ENCODE data around the gene MAPKAP1.

Gene MAPKAP1

DNA sequence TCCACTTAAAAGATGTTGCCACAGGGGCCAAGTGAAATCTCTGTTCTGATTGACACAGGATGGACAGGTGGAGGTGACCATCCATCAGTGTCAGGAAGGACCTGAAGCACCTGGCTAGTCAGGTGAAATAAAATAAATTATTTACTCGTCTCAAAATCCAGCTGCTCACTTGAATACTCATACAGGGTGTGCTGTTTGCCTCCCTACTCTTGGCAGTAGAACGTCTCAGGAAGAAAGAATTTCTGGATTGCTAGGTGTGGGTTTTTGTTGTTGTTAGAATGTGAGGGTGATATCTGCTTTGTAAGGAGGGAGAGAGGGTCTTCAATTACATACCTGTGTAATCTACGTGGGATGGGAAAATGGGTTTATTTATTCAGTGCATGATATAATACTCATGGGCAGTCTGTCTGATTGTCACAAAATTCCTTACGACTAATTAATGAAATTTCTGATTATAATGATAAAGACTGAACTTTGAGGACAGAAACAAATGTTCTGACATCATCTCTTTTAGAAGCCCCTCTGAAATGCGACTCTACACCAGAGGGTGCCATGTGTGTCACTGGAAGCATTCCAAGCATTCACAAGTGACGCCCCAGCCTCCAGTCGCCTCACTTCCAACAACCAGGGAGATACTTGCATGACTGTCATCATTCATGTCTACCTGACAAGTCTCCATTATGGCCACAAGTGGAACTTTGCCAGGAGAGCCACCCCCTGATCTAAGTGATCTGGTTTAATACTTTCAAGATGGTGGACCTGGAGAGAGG lies 227.0 kb downstream of the MAPKAP1 start:
- H3K4me3 ChIP-seq (ENCODE audit: low read length), result no peak overlapping the region
- TF ChIP-seq ZNF274 (IDR thresholded peaks at IDR 0.05; ENCODE audit: low read depth, low read length), result no peak

GRCh38 chr9:125477089-125477544 lies 229.9 kb downstream of the MAPKAP1 start:
- H3K4me3 ChIP-seq (ENCODE audit: low read length), result no peak overlapping the region
- TF ChIP-seq ZNF274 (IDR thresholded peaks at IDR 0.05; ENCODE audit: low read depth, low read length), result no peak

- no peak for TF ChIP-seq ZNF274 (IDR thresholded peaks at IDR 0.05; ENCODE audit: low read depth, low read length)
- H3K4me3 ChIP-seq (ENCODE audit: low read length), result no peak overlapping the region
Observed at GRCh38 chr9:125476645-125477044, 230.4 kb downstream of the MAPKAP1 start.

- TF ChIP-seq ZNF274 (IDR thresholded peaks at IDR 0.05; ENCODE audit: low read depth, low read length), result no peak
- H3K4me3 ChIP-seq (ENCODE audit: low read length), result no peak overlapping the region
Observed at GRCh38 chr9:125475385-125475784, 231.6 kb downstream of the MAPKAP1 start.

GRCh38 chr9:125472926-125473701 lies 233.9 kb downstream of the MAPKAP1 start:
- no peak for TF ChIP-seq ZNF274 (IDR thresholded peaks at IDR 0.05; ENCODE audit: low read depth, low read length)
- no peak overlapping the region for H3K4me3 ChIP-seq (ENCODE audit: low read length)

DNA sequence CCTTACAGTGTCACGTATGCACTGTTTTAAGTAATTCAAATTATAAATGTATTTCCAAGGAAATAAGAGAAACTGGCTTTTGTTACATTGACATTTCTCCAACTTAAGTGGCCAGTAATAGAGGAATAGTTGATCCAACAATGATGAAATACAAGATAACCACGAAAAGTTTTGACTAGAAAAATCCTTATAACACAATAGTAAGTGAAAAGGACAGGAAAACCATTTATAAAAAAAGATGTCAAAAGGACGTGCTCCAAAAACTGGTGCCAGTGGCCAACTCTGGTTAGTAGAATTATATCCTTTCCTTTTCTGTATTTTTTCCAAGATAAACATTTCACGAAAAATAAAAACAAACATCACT lies 234.5 kb downstream of the MAPKAP1 start:
- H3K4me3 ChIP-seq (ENCODE audit: low read length), result no peak overlapping the region
- no peak for TF ChIP-seq ZNF274 (IDR thresholded peaks at IDR 0.05; ENCODE audit: low read depth, low read length)

DNA sequence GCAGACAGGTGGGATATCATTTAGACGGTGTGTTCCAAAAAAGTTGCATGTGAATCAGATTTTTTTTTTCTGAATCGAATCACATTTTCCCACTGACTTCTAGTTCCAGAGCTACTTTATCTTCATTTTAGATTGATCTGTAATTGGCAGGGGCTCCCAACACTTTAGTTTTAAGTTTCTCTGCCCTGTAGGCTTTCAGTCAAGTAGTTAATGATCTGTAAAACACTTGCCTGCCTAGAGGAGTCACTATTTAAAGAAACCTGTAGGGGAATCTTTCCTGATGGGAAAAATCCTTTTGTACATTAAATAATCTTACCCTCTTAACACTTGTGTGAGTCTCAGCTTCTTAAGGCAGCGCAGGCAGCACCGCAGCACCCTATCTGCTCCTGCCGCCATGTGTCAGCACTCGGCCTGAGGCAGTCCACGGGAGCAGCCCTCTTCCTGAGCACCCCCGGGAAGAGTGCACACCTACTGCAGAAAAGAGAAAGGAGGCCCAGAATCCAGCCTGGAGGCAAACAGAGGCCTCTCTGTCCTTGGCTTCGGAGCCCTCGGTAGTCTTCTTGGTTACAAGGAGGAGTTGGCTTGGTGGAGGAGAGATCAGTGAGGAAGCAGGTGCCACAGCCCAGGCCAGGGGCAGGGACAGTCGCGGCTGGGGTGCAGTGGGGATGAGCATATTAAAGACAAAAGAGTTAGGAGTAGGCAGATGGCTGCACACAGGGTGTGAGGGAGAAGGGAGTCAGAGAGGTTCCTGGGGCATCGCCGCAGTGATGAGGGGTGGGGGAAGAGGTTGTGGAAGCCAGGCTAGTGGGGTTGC lies 236.0 kb downstream of the MAPKAP1 start:
- no peak for TF ChIP-seq ZNF274 (IDR thresholded peaks at IDR 0.05; ENCODE audit: low read depth, low read length)

GRCh38 chr9:125470189-125470588 lies 236.8 kb downstream of the MAPKAP1 start:
- no peak for TF ChIP-seq ZNF274 (IDR thresholded peaks at IDR 0.05; ENCODE audit: low read depth, low read length)
- no peak overlapping the region for H3K4me3 ChIP-seq (ENCODE audit: low read length)

More for the DNA sequence above, 236.0 kb downstream of the MAPKAP1 start:
- H3K4me3 ChIP-seq (ENCODE audit: low read length), result no peak overlapping the region

DNA sequence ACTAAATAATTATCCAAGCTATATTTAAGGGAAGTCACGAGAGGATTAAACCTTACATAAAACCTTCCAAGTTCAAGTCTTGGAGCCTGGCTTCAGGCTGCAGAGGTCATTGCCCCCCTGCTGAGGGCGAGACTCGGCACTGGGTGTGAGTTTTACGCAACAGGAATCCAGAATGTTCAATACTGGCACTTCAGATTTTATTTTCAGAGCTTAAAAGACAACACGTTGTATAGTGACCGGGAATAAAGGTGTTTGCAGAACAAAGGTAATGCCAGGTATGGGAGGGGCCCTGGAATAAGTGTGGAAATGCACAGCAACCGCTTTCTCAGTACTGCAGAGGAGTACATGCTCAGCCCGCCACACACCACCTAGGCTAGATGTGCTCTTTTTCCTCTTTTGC lies 238.4 kb downstream of the MAPKAP1 start:
- TF ChIP-seq ZNF274 (IDR thresholded peaks at IDR 0.05; ENCODE audit: low read depth, low read length), result no peak
- no peak overlapping the region for H3K4me3 ChIP-seq (ENCODE audit: low read length)

DNA sequence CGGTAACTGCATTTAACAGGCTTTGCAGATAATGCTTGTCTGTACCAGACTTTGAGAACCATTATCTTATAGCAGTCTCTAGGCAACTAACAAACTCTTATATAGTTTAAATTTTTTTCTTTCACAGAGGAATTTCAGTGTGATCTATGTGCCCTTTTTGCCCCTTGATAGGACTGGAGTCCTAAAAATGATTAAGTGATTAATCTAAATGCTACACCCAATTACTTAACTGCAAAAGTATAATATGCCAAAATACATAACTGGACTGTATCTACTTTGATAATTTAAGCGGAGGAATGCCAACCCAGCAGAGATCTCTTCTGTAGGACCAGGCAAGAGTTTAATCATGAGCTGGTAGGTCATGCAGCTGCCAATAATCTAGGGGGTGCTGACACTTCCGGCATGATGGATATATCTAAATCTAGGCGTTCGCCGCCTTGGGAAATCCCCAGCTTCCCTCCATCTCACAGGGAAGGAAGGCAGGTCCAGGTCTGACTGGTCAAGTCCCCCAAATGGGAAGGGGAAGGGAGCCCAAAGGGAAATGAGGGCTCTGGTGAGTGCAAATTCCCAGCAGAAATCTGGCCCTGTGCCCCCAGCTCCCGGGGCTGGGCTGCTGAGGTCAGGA lies 239.8 kb downstream of the MAPKAP1 start:
- TF ChIP-seq ZNF274 (IDR thresholded peaks at IDR 0.05; ENCODE audit: low read depth, low read length), result no peak
- H3K4me3 ChIP-seq (ENCODE audit: low read length), result no peak overlapping the region

GRCh38 chr9:125466411-125466810 lies 240.6 kb downstream of the MAPKAP1 start:
- no peak overlapping the region for H3K4me3 ChIP-seq (ENCODE audit: low read length)
- no peak for TF ChIP-seq ZNF274 (IDR thresholded peaks at IDR 0.05; ENCODE audit: low read depth, low read length)

- H3K4me3 ChIP-seq (ENCODE audit: low read length), result no peak overlapping the region
- no peak for TF ChIP-seq ZNF274 (IDR thresholded peaks at IDR 0.05; ENCODE audit: low read depth, low read length)
Observed at GRCh38 chr9:125464591-125465385, 242.2 kb downstream of the MAPKAP1 start.

GRCh38 chr9:125463926-125464325 lies 243.1 kb downstream of the MAPKAP1 start:
- TF ChIP-seq ZNF274 (IDR thresholded peaks at IDR 0.05; ENCODE audit: low read depth, low read length), result no peak

More at GRCh38 chr9:125463926-125464325, 243.1 kb downstream of the MAPKAP1 start:
- no peak overlapping the region for H3K4me3 ChIP-seq (ENCODE audit: low read length)
